HuH-7 (cell line): ENCODE results near the gene FAM151A.

Experiments
- DNase-seq: peaks from one replicate; pipeline ENCODE4 v3.0.0; 2011; ENCODE audit warnings: low spot score

The FAM151A gene

GRCh38 chr1:54604051-54604450 is 19.3 kb downstream of the FAM151A start:
- DNase-seq = no peak

- DNase-seq = no peak
These were observed 20.1 kb downstream of the FAM151A start for GRCh38 chr1:54603241-54603640.

GRCh38 chr1:54602554-54602953 is 20.8 kb downstream of the FAM151A start:
- DNase-seq = no peak

GRCh38 chr1:54601730-54602129 is 21.6 kb downstream of the FAM151A start:
- DNase-seq = no peak

- no peak for DNase-seq
These were observed 22.2 kb downstream of the FAM151A start for GRCh38 chr1:54600947-54601721.

GRCh38 chr1:54599211-54599823 is 24.0 kb downstream of the FAM151A start:
- no peak for DNase-seq

- no peak for DNase-seq
These were observed 25.8 kb downstream of the FAM151A start for GRCh38 chr1:54597455-54598030.

GRCh38 chr1:54596756-54597155 is 26.6 kb downstream of the FAM151A start:
- DNase-seq = no peak

- no peak for DNase-seq
These were observed 27.3 kb downstream of the FAM151A start for GRCh38 chr1:54595956-54596498.

- no peak for DNase-seq
These were observed 28.9 kb downstream of the FAM151A start for GRCh38 chr1:54594463-54594862.

GRCh38 chr1:54593571-54594160 is 29.7 kb downstream of the FAM151A start:
- DNase-seq = no peak

GRCh38 chr1:54591127-54591756 is 32.1 kb downstream of the FAM151A start:
- DNase-seq = no peak

- DNase-seq = no peak
These were observed 34.9 kb downstream of the FAM151A start for GRCh38 chr1:54588377-54588776.

- no peak for DNase-seq
These were observed 37.9 kb downstream of the FAM151A start for GRCh38 chr1:54585181-54586066.

- no peak for DNase-seq
These were observed 38.8 kb downstream of the FAM151A start for GRCh38 chr1:54584575-54584974.

GRCh38 chr1:54583871-54584270 is 39.5 kb downstream of the FAM151A start:
- DNase-seq = no peak

GRCh38 chr1:54583307-54583686 is 40.0 kb downstream of the FAM151A start:
- DNase-seq = no peak

- no peak for DNase-seq
These were observed 40.6 kb downstream of the FAM151A start for GRCh38 chr1:54582566-54583306.

- no peak for DNase-seq
These were observed 41.7 kb downstream of the FAM151A start for GRCh38 chr1:54581621-54582035.

GRCh38 chr1:54580856-54581550 is 42.3 kb downstream of the FAM151A start:
- no peak for DNase-seq
